22Rv1 (cell line): ENCODE measurements around the gene THY1.

Experiments used
- H3K27ac ChIP-seq: fragments of 450-650 bp; 2 replicates; pipeline ENCODE4 v1.5.1; 2017
- ZFX ChIP-seq: fragments of 450-650 bp; IDR thresholded peaks from 2 replicates; pipeline ENCODE4 v1.6.1; 2017; ENCODE audit warnings: antibody characterized with exemption, borderline replicate concordance
- TF ChIP-seq, protein P1 (sequence below): fragments of 450-650 bp; IDR thresholded peaks from 2 replicates; pipeline ENCODE4 v1.5.1; 2017; ENCODE audit warnings: mild to moderate bottlenecking

Gene THY1

DNA sequence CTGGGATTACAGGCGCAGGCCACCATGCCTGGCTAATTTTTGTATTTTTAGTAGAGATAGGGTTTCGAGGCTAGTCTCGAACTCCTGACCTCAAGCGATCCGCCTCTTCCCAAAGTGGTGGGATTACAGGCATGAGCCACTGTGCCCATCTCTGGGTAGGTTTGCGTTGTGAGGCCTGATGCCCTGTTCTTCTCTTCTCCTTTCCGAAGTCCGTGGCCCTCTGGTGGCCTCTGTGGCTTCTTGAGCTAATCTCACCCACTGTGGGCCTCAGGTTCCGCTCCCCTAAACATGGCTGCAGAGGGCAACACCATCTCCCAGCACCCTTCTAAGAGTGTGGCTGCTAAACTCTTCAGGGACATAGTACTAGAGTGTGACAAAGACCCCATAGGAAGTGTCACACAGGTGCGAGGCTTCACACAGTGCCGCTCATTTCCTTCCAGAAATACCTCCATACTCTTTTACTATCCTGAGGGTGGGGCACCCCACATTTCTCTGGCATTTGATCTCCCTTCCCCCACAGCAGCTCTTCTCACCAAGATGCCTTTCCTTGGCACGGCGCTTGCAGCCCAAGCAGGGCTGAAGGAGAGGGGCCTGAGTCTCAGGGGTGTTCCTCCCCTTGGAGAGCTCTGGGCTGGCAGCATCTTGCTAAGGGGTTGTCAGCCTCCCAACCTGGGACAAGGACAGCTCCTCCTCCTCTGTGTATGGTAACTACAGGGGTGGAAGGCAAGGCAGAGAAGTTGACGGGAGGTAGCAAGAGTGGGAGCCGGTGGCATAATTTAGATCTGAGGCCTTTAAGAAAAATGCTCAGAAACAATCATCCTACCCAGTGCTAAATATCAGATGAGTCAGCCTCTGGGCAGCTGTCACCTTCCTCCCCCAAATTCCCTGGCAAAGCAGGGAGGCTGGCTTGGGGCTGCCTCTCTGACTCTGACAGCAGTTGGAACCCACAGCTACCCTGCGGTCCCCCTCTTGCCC lies 6.1 kb downstream of the THY1 start:
- TF ChIP-seq ZFX = no peak
- TF ChIP-seq, protein P1, sequence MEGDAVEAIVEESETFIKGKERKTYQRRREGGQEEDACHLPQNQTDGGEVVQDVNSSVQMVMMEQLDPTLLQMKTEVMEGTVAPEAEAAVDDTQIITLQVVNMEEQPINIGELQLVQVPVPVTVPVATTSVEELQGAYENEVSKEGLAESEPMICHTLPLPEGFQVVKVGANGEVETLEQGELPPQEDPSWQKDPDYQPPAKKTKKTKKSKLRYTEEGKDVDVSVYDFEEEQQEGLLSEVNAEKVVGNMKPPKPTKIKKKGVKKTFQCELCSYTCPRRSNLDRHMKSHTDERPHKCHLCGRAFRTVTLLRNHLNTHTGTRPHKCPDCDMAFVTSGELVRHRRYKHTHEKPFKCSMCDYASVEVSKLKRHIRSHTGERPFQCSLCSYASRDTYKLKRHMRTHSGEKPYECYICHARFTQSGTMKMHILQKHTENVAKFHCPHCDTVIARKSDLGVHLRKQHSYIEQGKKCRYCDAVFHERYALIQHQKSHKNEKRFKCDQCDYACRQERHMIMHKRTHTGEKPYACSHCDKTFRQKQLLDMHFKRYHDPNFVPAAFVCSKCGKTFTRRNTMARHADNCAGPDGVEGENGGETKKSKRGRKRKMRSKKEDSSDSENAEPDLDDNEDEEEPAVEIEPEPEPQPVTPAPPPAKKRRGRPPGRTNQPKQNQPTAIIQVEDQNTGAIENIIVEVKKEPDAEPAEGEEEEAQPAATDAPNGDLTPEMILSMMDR = no peak
- no peak overlapping the region for H3K27ac ChIP-seq

DNA sequence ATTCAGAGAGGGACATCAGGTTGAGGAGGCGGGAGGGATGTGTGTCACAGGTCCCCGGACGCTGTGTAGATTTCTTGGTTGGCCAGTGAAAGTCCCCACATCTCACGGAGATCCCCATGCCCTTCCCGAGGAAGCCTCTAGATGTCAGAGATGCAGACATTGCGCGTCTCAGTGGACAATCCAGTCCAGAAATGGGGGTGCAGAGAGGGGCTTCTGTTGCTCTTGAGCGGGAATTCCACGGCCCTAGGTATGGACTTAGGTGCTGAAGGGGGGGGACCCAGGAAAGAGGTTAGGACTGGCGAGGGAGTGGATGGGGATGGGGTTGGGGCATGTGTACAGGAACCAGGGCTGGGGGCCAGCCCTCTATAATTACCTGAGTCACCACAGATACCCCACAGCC lies 7.0 kb downstream of the THY1 start:
- no peak for TF ChIP-seq ZFX
- TF ChIP-seq, protein P1 = no peak
- H3K27ac ChIP-seq = no peak overlapping the region

DNA sequence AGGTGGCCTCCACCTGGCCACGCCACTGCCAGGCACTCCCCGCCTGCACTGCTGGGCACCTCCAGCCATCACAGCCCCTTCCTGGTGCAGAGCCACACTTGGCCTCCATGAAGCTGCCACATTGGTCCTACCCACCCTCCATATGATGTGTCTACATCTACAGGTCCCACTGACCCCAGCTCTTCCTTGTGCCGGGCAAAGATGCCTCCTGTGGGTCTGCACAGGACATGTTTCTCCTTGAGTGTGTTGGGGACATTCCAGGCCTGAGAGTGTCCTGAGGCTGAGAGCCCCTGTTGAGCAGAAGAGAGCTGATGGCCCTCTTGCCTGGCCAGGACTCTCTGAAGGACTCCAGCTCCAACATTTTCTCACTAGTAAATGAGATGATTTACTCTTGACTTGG lies 7.5 kb downstream of the THY1 start:
- no peak overlapping the region for H3K27ac ChIP-seq
- TF ChIP-seq ZFX = no peak
- TF ChIP-seq, protein P1 = no peak

DNA sequence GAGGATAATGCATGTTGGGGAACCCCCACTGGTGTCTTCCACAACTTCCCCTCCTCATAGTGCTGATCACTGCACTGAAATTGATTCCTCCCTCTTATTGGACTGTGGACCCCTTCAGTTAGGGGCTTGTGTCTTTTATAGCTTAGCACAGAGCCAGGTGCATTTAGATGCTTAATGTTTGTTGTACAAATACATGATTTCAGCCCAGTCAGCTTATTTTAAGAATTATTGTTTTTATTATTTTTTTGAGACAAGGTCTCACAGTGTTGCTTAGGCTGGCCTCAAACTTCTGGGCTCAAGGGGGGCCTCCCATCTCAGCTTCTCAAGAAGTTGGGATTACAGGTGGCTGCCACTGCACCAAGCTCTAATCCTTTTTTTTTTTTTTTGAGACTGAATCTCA lies 8.2 kb downstream of the THY1 start:
- no peak for TF ChIP-seq ZFX
- TF ChIP-seq, protein P1 = no peak
- no peak overlapping the region for H3K27ac ChIP-seq

DNA sequence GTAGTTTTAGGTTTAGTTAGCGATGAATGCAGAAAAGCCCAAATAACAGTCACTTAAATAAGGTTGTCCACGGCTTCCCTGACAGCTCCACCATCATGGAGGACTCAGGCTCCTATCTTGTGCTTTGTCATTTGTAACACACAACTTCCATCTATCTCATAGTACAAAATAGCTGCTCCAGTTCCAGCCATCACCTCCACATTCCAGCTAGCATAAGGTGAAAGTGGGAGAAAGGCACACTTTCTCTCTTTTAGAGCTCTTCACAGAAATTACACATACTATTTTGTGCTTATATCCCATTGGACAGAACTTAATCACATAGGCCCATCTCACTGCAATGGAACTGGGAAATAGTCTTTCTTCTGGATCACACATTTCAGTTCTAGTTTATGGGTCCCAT lies 8.7 kb downstream of the THY1 start:
- TF ChIP-seq ZFX = no peak
- TF ChIP-seq, protein P1 = no peak
- H3K27ac ChIP-seq = no peak overlapping the region

DNA sequence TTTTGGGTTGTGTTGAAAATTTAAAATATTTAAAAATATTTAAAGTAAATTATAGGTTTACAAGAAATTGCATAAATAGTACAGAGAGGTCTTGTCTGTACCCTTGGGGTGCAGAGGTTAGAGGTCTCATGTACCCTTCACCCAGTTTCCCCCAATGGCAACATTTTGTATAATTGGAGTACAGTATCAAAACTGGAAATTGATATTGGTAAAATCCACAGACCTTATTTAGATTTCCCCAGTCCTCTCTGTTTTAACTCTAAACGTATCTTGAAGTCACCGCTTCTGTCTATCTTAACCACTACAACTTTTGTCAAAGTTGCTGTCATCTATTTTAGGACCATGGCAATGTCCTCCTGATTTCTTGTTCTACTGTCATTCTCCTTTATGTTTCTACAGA lies 10.9 kb downstream of the THY1 start:
- no peak for TF ChIP-seq ZFX
- TF ChIP-seq, protein P1 = no peak
- no peak overlapping the region for H3K27ac ChIP-seq

DNA sequence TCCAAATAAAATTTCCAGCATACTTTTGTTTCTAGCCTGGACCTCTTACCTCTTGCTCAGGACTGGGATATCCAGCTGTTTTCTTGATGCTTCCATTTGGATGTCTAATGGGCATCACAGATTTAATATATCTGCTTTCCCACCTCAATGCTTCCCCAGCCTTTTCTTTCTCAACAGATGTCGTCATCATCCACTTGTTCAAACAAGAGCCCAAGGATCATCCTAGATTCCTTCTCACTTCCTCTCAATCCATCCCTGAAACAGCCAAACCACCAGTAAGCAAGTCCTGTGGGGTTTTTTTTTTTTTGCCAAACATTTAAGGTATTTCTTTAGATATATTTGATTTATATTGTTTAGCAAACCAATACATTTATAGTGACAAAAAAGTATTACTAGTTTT lies 12.5 kb downstream of the THY1 start:
- TF ChIP-seq ZFX = no peak
- H3K27ac ChIP-seq = no peak overlapping the region
